Right atrium auricular region (tissue), 2 donors: ENCODE data around the gene CCNDBP1. TPM values are rescaled to one million over a fixed set of nuclear protein-coding genes. Genes with fewer than 3 reads are reported as not detected.

Experiments
- DNase-seq: peaks from one replicate; pipeline ENCODE4 v3.0.0-alpha.2; 2019; ENCODE audit warnings: low spot score
- H3K27ac ChIP-seq, 2 donors: fragments of 200-600 bp; sonication (generic); 1 replicate in 1 of 2; 2 replicates in 1 of 2; pipeline ENCODE4 v1.5.1; 2016 to 2019
- H3K27me3 ChIP-seq, 2 donors: fragments of 200-600 bp; sonication (generic); one replicate each; pipeline versions ENCODE4 v1.5.1 to v1.6.0; 2017 to 2019
- H3K36me3 ChIP-seq: fragments of 200-600 bp; sonication (generic); one replicate; pipeline ENCODE4 v1.5.1; 2016
- H3K4me1 ChIP-seq, 2 donors: fragments of 200-600 bp; sonication (generic); one replicate each; pipeline versions ENCODE4 v1.5.1 to v1.6.0; 2017 to 2019
- H3K4me3 ChIP-seq, 2 donors: fragments of 200-600 bp; sonication (generic); 1 replicate in 1 of 2; 2 replicates in 1 of 2; pipeline ENCODE4 v1.5.1; 2017 to 2019; ENCODE audit warnings: mild to moderate bottlenecking in 1 of 2, moderate library complexity in 1 of 2
- H3K9me3 ChIP-seq, 2 donors: fragments of 200-600 bp; sonication (generic); one replicate each; pipeline ENCODE4 v1.5.1; 2019
- total RNA-seq, 2 donors: library from RNA; depleted of rRNA; stranded (reverse); fragments of >200 nt; gene quantifications; one replicate each; pipeline ENCODE4 v1.1.0, GENCODE V29; 2016
- TF ChIP-seq, protein P1 (sequence below), 2 donors: fragments of 200-600 bp; sonication (generic); IDR thresholded peaks; one replicate each; pipeline ENCODE4 v1.5.1; 2019; ENCODE audit warnings: antibody characterized with exemption in 2 of 2

The CCNDBP1 gene
- total RNA-seq, 2 donors from 2014 or later: 50.9 to 60.1 TPM

GRCh38 chr15:43226436-43227305 is 41.5 kb downstream of the CCNDBP1 start:
- Histone ChIP-seq H3K36me3 (no peaks in the 10 kb centered on the region), H3K4me1 (peaks cover 0 to 15% of the 10 kb centered on the region in 2 donors), H3K9me3 (no peaks in the 10 kb centered on the region), H3K27ac (no peak overlapping the region), H3K4me3 (no peak overlapping the region), H3K27me3 (no peaks in the 10 kb centered on the region)
- no peak for DNase-seq
- TF ChIP-seq, protein P1, sequence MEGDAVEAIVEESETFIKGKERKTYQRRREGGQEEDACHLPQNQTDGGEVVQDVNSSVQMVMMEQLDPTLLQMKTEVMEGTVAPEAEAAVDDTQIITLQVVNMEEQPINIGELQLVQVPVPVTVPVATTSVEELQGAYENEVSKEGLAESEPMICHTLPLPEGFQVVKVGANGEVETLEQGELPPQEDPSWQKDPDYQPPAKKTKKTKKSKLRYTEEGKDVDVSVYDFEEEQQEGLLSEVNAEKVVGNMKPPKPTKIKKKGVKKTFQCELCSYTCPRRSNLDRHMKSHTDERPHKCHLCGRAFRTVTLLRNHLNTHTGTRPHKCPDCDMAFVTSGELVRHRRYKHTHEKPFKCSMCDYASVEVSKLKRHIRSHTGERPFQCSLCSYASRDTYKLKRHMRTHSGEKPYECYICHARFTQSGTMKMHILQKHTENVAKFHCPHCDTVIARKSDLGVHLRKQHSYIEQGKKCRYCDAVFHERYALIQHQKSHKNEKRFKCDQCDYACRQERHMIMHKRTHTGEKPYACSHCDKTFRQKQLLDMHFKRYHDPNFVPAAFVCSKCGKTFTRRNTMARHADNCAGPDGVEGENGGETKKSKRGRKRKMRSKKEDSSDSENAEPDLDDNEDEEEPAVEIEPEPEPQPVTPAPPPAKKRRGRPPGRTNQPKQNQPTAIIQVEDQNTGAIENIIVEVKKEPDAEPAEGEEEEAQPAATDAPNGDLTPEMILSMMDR (IDR thresholded peaks at IDR 0.05): no peak

DNA sequence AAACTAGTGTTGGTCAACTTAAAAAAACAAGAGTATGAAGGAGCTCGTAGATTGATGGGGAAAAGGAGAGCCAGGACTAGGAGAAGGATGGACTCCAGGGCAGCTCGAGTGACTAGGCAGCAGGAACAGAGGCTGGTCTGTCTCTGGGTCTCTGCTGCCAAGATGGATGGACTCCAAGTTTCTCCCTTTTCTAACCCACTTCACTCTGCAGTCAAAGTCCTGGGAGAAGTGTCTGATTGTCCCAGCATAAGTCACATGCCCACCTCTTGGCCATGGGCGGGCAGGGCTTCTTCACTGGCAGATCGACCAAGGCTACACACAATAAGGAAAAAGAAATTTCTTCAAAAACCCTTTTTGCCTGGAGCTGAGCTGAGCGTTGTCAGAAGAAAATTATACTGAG is 44.8 kb downstream of the CCNDBP1 start:
- H3K4me3 ChIP-seq: no peak overlapping the region
- H3K27ac ChIP-seq: no peak overlapping the region
- H3K9me3 ChIP-seq: no peaks in the 10 kb centered on the region
- peaks cover 0 to 15% of the 10 kb centered on the region in 2 donors for H3K4me1 ChIP-seq
- TF ChIP-seq, protein P1 (IDR thresholded peaks at IDR 0.05): no peak
- no peaks in the 10 kb centered on the region for H3K27me3 ChIP-seq
- H3K36me3 ChIP-seq: no peaks in the 10 kb centered on the region
- DNase-seq: no peak

DNA sequence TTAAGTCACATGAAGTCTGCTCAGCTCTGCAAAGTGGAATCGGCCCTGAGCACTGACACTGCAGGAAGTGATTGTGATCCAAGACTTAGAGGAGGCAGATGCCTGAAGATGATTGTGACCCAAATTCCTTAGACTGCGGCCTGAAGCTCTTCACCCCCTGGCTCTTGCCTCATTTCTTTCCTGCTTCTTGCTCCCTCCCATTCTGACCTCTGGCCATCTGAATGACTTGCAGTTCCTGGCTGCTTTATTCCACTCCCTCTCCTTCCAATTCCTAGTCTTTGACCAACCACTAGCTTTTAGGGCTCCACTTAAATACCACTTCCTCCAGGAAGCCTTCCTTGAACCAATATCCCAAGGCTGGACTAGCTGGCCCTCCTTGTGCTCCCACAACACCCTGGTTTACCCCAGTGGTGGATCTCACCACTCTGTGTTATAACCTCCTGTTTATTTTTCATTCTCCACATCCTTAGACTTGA is 45.5 kb downstream of the CCNDBP1 start:
- TF ChIP-seq, protein P1 (IDR thresholded peaks at IDR 0.05): no peak
- DNase-seq: no peak
- H3K4me1 ChIP-seq: peaks cover 0 to 15% of the 10 kb centered on the region in 2 donors
- H3K27me3 ChIP-seq: no peaks in the 10 kb centered on the region
- H3K9me3 ChIP-seq: no peaks in the 10 kb centered on the region
- H3K27ac ChIP-seq: no peak overlapping the region
- no peak overlapping the region for H3K4me3 ChIP-seq
- no peaks in the 10 kb centered on the region for H3K36me3 ChIP-seq

DNA sequence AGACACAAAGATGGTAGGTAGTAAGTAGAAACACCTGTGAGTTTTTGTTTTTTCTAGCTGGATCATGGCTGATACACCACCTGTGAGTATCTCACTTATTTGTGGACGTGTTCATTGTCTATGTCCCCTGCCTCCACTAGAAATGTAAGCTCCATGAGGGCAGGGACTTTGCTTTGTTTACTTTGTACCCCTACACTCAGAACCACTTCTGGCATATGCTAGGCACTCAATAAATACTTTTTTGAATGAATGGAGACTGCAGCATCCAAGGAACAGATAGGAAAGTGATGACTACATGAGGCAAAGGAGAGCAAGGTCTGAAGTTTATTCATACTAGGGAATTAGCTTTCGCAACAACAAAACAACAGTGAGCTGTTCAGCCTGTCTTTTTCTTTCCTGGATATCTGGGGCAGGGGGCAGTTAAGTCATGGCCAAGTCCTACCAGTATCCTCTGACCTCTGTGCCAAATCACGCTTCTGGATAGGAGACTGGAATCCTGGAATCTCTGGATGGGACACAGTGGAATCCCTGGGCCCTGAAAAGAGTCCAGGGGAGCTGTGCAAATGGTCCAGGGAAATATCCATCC is 47.2 kb downstream of the CCNDBP1 start:
- TF ChIP-seq, protein P1 (IDR thresholded peaks at IDR 0.05): no peak
- Histone ChIP-seq H3K27ac (no peak overlapping the region), H3K9me3 (no peaks in the 10 kb centered on the region), H3K27me3 (no peaks in the 10 kb centered on the region), H3K4me1 (peaks cover 0 to 15% of the 10 kb centered on the region in 2 donors), H3K36me3 (no peaks in the 10 kb centered on the region), H3K4me3 (no peak overlapping the region)
- DNase-seq: no peak

DNA sequence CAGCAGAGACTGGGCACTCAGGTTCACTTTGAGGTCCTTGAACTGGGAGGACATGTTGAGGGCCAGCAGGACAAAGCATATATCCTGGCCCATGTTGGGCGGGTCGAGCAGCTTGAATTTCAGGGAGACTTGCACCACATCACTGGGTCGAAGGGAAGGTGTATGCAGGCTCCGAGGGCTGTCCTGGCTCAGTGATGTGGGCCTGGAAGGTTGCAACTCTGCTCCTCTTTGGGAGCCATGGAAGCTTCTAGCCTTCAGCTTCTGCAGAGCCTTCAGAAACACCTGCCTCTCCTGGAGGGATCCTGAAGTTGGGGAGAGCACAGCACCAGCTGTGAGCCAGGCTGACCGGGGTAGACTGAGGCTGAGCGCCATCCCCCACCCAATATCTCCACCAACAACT is 50.3 kb downstream of the CCNDBP1 start:
- peaks cover 0 to 1% of the 10 kb centered on the region in 2 donors for H3K4me1 ChIP-seq
- DNase-seq: no peak
- H3K36me3 ChIP-seq: no peaks in the 10 kb centered on the region
- no peak overlapping the region for H3K4me3 ChIP-seq
- H3K27ac ChIP-seq: no peak overlapping the region
- H3K27me3 ChIP-seq: no peaks in the 10 kb centered on the region
- TF ChIP-seq, protein P1 (IDR thresholded peaks at IDR 0.05): no peak
- no peaks in the 10 kb centered on the region for H3K9me3 ChIP-seq
